Right forelimb (tissue), 1 donor: Measurements from ENCODE around the gene ZNF90.
"Not testable (repeated sequence)": the region's sequence is repeated elsewhere in the genome, so short reads cannot be mapped to it uniquely, and the experiment has no call there.

Experiments used
- DNase-seq: peaks from one replicate; pipeline ENCODE4 v3.0.0-alpha.2; 2018

ZNF90 gene

DNA sequence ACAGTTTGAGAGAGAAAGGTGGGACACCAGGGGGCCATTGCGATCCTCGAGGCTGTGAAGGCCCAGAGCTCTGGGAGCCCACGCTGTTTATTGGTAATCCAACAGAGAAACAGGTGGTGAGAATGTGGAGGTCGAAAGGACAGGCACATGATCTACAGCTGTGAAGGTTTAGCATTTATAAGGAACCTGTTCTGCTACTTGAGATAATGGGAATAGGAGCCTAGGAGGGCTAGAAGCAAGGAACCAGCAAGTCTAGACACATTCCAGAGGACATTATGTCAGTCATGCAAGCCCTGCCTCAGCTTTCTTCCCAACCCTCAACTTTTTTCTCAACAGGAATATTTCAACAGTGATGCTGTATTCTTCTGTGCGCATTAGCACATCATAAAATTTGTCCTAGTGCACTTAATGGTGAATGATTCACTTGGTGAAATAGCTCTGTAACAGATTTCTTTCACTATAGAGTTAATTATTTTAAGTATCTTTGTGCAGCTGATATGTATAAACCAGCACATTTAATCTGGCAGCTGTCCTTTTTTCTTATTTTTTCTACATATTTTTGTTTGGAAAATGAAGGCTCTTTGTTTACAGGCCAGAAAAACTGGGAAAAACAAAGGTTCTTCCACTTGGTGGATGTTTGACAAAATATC is 25.4 kb downstream of the ZNF90 start:
- no peak for DNase-seq

DNA sequence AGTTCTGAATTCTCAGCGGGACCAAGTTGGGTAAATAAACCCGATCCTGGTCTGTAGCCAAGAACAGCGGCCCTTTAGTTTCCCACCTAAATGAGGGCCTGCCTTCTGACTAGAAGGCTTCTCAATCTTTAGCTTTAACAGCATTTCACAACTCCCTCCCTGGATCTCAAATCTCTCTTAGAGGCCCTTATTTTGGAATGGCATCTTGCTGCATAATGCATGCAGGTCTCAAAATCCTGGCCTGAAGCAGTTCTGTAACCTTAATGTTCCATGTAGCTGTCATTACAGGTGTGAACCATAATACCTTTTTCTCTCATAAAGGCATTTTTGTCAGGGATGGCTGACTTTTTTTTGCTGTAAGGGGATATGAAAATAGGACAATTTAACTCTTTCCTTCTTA is 29.5 kb downstream of the ZNF90 start:
- DNase-seq, result no peak

DNA sequence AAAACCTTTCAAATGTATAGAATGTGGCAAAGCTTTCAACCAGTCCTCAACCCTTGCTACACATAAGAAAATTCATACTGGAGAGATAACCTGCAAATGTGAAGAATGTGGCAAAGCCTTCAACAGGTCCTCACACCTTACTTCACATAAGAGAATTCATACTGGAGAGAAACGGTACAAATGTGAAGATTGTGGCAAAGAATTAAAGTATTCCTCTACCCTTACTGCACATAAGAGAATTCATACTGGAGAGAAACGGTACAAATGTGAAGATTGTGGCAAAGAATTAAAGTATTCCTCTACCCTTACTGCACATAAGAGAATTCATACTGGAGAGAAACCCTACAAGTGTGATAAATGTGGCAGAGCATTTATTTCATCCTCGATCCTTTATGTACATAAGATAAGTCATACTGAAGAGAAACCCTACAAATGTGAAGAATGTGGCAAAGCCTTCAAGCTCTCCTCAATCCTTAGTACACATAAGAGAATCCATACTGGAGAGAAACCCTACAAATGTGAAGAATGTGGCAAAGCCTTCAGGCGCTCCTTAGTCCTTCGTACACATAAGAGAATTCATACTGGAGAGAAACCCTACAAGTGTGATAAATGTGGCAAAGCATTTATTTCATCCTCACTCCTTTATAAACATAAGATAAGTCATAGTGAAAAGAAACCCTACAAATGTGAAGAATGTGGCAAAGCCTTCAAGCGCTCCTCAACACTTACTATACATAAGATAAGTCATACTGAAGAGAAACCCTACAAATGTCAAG is 40.5 kb downstream of the ZNF90 start:
- DNase-seq, result not testable (repeated sequence)

DNA sequence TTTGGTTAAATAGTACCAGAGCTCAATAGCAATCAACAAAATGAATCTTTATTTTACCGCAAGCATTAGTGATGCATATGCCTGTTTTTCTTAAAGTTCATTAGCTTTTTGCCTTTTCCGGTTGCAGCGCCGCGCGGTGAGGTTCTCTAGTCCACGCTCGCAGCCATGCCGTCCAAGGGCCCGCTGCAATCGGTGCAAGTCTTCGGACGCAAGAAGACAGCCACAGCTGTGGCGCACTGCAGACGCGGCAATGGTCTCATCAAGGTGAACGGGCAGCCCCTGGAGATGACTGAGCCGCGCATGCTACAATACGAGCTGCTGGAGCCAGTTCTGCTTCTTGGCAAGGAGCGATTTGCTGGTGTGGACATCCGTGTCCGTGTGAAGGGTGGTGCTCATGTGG is 47.1 kb downstream of the ZNF90 start:
- DNase-seq, result no peak

DNA sequence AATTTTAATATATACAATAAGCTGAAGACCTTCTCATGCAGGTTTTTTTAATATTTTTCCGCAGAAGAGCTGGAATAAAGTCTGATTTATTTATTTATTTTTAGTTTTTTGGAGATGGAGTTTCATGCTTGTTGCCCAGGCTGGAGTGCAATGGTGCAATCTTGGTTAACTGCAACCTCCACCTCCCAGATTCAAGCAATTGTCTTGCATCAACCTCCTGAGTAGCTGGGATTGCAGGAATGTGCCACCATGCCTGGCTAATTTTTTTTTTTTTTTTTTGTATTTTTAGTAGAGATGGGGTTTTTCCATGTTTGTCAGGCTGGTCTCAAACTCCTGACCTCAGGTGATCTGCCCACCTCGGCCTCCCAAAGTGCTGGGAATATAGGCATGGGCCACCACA is 55.1 kb downstream of the ZNF90 start:
- not testable (repeated sequence) for DNase-seq

DNA sequence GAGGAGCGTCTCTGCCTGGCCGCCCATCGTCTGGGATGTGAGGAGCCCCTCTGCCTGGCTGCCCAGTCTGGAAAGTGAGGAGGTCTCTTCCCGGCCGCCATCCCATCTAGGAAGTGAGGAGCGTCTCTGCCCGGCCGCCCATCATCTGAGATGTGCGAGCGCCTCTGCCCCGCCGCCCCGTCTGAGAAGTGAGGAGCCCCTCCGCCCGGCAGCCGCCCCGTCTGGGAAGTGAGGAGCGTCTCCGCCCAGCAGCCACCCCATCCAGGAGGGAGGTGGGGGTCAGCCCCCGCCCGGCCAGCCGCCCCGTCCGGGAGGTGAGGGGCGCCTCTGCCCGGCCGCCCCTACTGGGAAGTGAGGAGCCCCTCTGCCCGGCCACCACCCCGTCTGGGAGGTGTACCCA is 59.9 kb downstream of the ZNF90 start:
- DNase-seq, result not testable (repeated sequence)

DNA sequence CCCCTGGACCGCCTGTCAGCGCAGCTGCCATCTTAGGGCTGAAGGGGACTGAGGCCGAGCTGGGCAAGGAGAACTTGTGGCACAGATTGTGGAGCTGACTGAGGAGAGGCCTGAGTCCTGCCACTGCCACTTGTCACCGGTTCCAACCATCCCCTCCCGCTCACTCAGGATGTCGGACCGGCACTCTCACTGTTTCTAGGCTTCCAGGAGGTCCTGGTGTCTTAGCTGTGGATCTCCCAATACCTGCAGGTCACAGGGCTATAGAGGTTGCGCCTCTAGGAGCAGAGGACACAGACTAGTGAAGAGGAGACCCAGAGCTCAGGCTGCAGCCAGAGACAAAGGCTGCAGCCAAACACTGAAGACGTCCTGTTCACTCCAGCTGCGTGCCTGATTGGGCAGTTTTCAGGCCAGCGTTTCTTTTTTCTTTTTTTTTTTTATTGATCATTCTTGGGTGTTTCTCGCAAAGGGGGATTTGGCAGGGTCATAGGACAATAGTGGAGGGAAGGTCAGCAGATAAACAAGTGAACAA is 73.9 kb downstream of the ZNF90 start:
- DNase-seq, result no peak

DNA sequence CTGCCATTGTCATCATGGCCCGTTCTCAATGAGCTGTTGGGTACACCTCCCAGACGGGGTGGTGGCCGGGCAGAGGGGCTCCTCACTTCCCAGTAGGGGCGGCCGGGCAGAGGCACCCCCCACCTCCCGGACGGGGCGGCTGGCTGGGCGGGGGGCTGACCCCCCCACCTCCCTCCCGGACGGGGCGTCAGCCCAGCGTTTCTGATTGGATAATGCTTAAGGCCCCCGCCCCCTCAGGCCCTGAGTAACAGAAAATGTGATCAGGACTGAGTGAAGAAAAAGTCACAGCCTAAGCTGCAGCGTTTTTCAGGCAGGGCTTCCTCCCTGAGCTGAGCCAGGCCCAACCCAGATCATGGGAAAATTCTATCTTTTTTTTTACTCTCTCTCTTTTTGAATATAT is 74.7 kb downstream of the ZNF90 start:
- DNase-seq, result not testable (repeated sequence)

DNA sequence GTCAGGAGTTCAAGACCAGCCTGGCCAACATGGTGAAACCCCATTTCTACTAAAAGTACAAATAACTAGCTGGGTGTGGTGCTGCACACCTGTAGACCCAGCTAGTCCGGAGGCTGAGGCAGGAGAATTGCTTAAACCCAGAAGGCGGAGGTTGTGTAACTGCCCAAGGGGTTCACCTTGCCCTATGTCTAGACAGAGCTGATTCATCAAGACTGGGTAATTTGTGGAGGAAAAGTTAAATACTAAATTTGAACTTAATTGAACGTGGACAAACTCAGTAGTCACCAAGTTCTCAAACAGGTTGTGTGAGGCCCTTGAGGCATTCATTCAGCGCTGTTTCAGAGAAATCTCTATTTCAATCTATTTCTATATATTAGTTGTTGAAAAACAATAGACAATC is 75.5 kb downstream of the ZNF90 start:
- DNase-seq, result no peak

DNA sequence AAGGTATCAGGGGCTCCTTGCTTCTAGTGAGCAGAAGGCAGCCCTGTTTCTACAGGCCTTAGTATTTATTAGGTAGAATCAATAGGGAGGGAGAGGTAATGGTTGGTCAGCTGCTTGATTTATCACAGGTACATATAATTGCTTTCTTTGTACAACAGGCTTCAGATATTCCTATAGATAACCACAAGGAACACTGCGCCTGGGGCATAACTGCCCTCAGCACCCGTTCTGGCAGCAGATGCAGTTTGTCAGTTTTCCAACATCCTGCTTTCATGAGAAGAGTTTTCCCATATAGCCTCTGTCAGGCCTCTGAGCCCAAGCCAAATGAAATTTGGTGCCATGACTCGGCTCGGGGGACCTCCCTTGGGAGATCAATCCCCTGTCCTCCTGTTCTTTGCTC is 76.8 kb downstream of the ZNF90 start:
- no peak for DNase-seq

DNA sequence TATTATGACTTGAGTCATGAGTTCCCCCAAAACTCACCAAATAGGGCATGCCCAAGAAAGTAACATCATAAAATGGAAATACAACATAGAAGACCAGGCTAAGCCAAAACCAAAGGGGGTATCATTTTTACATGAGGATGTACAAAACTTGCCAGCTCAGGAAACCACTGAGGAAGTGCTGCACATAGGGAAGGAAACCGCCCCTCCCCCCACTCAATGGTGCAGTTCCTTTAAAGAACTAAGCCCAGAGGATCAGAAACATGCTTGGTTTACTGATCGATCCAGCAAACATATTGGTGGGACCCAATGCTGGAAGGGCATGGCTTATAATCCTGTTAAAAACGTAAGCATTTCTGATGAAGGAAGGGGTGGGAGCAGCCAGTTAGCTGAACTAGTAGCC is 85.0 kb downstream of the ZNF90 start:
- DNase-seq, result no peak

DNA sequence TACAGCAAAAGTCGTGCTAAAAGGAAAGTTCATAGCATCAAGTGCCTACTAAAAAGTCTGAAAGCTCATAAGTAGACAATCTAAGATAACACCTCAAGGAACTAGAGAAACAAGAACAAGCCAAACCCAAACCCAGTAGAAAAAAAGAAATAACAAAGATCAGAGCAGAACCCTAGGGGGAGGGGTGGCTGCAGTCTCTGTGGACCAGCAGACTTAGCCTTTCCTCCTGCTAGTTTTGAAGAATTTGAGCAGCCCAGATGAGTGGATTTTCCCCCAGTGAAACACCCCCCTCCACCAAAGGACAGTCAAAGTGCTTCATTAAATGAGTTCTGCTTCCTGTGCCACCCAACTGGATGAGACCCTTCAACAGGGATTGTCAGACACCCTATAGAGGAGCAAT is 86.7 kb downstream of the ZNF90 start:
- DNase-seq, result no peak

DNA sequence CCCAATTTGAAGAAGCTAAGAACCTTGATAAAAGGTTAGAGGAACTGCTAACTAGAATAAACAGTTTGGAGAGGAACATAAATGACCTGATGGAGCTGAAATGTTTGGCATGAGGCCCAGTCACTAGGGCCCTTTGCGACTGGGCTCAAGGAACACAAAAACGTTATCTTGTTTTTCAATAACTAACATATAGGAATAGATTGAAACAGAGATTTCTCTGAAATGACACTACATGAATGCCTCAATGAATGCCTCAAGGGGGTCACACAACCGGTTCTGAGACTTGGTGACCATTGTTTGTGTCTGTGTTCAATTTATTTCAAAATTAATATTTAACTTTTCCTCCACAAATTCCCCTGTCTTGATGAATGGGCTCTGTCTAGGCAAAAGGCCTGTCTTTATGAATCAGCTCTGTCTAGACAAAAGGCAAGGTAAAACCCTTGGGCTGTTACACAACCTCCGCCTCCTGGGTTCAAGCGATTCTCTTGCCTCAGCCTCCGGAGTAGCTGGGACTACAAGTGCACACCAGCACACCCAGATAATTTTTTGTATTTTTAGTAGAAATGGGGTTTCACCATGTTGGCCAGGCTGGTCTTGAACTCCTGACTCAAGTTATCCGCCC is 88.3 kb downstream of the ZNF90 start:
- DNase-seq, result no peak

DNA sequence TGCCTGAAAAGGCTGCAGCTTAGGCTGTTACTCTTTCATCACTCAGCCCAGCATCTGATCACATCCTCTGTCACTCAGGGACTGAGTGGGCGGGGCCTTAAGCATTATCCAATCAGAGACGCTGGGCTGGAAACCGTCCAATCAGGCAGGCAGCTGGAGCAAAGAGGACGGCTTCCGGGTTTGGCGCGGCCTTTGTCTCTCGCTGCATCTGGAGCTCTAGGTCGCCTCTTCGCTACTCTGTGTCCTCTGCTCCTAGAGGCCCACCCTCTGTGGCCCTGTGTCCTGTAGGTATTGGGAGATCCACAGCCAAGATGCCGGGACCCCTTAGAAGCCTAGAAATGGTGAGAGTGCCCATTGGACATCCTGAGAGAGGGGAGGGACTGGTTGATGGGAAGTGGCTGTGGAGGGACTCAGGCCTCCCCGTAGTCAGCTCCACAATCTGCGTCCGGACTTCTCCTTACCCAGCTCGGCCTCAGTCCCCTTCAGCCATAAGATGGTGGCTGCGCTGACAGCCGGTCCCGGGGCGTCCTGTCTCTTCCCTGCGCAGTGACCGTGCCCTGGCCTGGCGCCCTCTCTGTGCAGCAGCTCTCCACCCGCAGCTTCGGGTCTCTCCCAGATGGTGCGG is 89.3 kb downstream of the ZNF90 start, which contains the start of gene ZNF486:
ZNF486 (plus strand) TSS at position 195 of the 625 bp plus-strand sequence; CDS start at position 312, 117 bp downstream.
- DNase-seq, result peak; percentile 97

DNA sequence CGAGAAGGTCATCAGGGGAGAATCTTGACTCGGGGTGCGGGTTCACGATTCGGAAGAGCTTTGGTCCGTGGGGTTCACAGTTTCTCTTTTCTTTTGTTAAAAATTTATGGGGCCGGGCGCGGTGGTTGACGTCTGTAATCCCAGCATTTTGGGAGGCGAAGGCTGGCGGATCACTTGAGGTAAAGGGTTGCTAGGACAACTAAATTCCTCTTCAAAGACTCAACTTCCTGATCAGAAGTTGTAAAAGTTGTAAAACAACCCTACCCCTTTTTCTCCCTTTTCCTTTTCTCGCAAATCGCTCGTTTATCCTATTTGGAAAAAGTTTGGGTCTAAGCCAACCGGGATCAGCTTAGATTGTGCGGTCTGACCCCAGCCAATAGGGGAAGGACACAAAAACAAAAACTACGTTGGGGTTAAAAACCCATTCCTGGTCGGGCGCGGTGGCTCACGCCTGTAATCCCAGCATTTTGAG is 89.9 kb downstream of the ZNF90 start:
- DNase-seq, result no peak
